UCSD-AML1 (cell line): ENCODE data around the gene ZER1.
"Not testable (repeated sequence)": the region's sequence is repeated elsewhere in the genome, so short reads cannot be mapped to it uniquely, and the experiment has no call there.

ENCODE experiments used
- DNase-seq: peaks from one replicate; lab custom pipeline; 2025; ENCODE audit not compliant: unreplicated experiment; lab: John Stamatoyannopoulos, UW

ZER1 gene

DNA sequence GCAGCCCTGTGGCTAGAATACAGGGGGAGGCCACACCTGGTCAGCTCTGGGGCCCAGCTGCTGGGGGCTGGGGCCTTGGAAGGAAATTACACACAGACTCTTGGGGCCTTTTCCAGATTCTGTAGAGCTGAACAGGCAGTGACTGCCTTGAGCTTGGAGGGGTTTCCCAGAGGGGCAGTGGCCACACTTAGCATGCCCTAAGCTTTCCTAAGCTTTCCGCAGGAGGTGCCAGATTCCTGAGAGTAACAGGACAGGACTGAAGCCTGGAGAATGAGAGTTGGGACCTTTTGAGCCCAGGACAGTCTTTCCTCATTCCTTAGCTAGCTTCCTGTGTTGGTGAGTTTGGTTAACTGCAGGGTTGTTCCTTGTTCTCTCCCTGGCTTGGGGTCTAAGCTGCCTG, 16.7 kb upstream of the ZER1 start:
- no peak for DNase-seq

DNA sequence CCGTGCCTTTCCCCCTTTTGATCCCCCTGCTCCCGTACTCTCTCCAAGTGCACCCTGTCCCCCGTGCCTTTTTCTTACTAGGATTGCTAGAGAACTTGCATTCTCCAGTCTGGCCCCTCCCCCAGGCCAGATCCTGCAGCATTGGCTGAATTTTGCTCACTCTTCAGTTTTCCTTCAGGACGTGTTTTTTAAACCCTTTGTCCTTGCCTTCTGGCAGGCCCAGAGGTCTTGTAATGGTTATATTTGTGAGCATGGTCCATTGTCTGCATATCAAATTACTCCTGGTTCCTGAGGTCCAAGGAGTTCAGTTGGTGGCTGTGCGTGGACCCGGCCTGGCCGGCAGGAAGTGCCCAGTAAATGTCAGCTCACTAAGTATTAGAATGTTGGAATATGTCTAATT, 15.9 kb upstream of the ZER1 start:
- DNase-seq: no peak

DNA sequence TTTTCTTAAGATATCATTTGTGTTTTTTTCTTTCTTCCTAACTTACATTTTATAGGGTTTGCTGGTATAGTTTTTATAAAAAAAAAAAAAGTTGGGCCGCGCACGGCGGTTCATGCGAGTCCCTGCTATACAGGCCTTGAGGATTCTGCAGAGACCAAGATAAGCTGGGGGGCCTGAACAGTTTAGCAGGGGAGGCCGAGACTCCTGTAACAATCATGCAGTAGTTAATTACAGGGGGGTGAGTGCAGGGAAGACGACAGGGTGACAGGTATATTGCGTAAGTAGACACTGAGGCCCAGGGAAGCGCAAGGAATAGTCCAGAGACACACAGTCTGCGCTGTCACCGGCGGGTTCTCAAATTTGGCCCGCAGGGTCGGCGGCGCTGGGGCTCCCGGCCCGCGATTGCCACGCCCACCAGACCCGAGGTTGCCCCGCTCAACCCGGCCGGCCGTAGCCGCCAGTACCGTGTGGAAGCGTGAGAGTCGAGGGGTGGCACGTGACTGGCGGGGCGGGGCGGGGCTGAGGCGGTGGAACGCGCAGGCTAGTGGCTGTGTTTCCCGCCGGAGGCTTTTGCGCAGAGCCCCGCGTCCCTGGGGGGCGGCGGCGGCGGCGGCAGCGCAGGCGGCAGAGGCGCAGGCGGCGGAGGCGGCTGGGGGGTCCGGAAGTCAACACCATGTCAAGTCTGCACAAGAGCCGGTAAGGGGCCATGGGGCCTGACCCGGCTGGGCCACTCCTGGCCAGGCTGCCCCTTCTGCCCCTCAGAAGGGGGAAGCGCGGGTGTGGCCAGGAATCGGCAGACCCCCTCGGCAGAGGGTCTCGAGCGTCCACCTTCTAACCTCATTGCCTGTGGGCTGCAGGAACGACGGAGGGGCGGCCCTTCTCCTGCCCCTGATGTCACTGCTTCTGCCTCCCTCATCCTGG, 15.2 kb upstream of the ZER1 start, which contains the start of gene TBC1D13:
TSS of gene TBC1D13 (plus strand) at position 573 of the 921 bp plus-strand sequence. CDS start at position 674, 101 bp downstream.
- DNase-seq: peak; percentile 91

GRCh38 chr9:128785427-128785826, 13.7 kb upstream of the ZER1 start:
- no peak for DNase-seq

- DNase-seq: no peak
Measured at GRCh38 chr9:128782669-128783068, 10.9 kb upstream of the ZER1 start.

DNA sequence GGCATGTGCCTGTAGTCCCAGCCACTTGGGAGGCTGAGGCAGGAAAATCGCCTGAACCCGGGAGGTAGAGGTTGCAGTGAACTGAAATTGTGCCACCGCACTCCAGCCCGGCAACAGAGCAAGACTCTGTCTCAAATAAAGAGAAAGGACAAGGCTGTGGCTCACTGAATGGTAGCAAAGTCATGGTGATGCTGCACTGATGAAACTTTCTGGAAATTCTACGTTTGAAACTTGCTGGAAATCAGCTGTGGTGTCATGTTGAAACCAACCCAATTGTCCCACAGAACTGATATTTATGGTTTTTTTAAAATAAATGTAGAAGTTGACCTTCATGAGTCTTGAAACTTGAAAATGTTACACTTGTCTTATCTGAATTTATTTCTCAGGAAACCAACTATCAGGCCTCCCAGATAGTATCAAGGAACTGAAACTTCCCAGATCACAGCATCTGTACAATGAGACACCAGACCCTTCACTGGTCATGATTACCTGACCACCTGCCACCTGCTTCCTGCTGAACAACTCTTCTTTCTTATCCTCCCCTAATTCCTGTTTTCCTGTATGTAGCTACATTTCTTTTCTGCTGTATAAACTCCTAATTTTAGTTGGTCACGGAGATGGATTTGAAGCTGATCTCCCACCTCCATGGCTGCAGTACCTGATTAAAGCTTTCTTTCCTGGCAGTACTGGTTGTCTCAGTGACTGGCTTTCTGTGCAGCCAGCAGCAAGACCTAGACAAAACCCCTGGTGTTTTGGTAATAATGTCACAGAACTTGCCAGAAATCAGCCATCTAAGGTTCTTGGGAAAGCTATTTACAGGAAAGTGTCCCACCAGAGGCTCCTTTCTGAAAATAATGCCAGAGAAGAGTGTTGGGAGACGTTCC, 9.7 kb upstream of the ZER1 start:
- DNase-seq: no peak

DNA sequence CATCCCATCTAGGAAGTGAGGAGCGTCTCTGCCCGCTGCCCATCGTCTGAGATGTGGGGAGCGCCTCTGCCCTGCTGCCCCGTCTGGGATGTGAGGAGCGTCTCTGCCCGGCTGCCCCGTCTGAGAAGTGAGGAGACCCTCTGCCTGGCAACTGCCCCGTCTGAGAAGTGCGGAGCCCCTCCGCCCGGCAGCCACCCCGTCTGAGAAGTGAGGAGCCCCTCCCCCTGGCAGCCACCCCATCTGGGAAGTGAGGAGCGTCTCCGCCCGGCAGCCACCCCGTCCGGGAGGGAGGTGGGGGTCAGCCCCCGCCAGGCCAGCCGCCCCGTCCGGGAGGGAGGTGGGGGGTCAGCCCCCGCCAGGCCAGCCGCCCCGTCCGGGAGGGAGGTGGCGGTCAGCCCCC, 8.4 kb upstream of the ZER1 start:
- not testable (repeated sequence) for DNase-seq

DNA sequence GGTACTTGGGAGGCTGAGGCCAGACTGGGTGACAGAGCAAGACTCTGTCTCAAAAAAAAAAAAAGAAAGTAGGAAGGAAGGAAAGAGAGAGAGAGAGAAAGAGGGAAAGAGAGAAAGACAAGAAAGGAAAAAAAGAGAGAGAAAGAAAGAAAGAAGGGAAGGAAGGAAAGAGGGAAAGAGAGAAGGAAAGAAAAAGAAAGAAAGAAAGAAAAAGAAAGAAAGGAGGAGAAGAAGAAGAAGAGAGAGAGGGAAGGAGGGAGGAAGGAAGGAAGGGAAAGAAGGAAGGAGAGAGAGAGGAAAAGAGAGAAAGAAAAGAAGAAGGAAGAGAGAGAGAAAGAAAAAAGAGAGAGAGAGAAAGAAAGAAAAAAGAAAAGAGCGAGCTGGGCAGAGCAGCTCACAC, 3.1 kb upstream of the ZER1 start:
- no peak for DNase-seq

DNA sequence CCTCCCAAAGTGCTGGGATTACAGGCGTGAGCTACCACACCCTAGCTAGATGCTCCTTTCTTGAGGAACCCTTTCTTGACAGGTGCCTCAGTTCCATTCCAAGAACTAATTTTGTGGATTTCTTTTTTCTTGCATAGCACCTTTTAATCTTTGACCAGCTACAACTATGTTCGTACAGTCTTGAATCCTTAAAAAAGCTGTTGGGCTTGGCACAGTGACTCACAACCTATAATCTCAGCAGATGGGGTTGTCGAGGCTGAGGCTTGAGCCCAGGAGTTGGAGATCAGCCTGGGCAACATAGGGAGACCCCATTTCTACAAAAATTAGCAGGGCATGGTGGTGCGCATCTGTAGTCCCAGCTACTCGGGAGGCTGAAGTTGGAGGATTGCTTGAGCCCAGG, 1.3 kb upstream of the ZER1 start:
- no peak for DNase-seq

- peak; percentile 72 for DNase-seq
Measured at GRCh38 chr9:128771094-128771721, 519 bp downstream of the ZER1 start.

DNA sequence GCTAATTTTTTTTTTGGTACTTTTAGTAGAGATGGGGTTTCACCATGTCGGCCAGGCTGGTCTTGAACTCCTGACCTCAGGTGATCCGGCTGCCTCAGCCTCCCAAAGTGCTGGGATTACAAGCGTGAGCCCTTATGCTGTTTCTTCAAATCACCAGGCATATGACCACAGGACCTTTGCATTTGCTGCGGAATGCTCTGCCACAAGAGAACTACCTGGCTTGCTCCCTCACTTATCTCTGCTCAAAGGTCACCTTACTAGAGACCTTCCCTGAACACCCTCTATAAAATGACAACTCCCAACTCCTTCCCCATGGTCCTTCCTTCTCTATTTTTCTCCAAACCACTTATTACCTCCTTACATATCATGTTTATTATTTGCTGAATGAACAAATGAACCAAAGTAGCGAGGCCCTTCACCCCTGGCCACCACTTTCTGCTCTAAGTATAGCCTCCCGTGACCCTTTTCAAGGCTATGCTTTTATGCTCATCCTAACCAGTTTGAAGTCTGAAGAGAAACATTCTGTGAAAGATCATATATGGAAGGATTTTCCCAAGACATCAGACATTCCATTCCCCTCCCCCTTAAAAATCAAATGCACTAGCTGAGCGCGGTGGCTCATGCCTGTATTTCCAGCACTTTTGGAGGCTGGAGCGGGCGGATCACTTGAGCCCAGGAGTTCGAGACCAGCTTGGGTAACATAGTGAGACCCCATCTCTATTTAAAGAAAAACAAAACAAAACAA, 1.3 kb downstream of the ZER1 start:
- DNase-seq: no peak

- no peak for DNase-seq
Measured at GRCh38 chr9:128768606-128769005, 3.1 kb downstream of the ZER1 start.

DNA sequence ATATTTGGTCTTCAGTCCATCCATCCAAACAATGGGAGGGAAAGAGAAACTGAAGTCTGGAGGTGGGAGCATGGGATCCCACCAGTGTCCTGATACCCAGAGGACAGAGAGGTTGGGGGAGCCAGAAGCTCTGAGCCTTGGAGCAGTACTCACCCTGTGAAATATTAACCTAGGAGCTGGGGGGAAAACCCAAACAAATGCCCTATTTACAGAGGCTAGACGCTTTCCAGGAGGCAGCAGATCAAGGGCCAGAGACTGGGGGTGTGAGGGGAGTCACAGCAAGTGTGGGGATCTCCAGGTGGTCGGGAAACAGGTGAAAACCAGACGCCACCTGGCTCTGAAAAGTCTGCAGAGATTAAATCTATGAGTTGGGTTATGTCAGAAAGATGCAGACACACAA, 6.2 kb downstream of the ZER1 start:
- no peak for DNase-seq

- DNase-seq: peak; percentile 25
Measured at GRCh38 chr9:128764361-128764760, 7.4 kb downstream of the ZER1 start.

GRCh38 chr9:128762671-128763449, 8.9 kb downstream of the ZER1 start:
- DNase-seq: no peak

GRCh38 chr9:128757602-128758001, 14.1 kb downstream of the ZER1 start:
- DNase-seq: no peak

DNA sequence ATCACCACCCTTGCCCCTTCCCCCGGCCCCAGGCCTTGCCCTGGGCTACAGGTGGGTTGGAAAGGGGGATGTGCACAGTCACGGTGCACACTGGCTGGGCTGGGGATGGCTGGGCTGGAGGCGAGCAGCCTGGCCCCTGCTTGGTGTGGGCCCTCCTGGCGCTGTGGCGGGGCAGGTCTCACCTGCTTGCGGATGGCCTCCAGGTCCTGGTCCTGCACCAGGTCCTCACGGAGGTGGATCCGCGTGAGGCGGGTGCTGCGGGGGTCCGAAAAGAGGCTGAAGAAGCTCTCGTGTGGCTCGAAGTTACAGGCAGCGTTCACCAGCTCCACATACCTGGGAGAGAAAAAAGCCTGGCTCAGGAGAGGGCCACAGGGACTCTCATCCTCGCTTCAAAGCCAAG, 18.1 kb downstream of the ZER1 start:
- no peak for DNase-seq

DNA sequence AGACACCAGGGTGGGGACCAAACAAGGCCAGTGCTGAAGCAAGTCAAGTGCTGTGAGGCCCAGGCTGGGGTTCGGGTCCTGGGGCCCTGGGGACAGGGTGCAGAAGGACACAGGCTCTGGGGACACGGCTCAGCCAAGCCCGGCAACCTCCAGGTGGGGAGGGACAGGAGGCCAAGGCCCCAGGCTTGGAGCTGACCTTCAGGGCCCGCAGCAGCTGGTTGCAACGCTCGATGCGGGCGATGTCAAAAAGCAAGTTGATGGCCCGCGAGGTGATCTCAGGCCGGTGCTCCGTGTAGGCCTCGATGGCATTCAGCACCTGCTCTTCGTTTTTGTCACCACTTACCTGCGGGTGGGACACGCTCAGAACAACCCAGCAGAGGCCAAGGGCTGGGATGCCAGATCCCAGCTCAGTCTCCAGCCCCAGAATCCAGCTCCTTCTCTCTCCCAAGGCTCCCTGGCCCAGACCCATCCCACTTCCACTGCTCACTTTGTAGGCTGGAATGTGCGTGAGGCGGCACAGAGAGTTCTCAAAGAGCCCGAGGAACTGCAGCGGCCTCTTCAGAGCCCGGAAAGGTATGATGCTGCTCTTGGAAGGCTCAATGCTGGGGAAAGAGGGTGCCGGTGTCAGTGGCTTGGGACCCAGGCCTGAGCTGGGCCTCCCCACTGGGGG, 20.7 kb downstream of the ZER1 start:
- DNase-seq: no peak

GRCh38 chr9:128747241-128747640, 24.5 kb downstream of the ZER1 start:
- no peak for DNase-seq
